GM12878 (cell line): ENCODE data around the gene PRM2. TPM values are rescaled to one million over a fixed set of nuclear protein-coding genes. Genes with fewer than 3 reads are reported as not detected.

ENCODE experiments used
- CHD1 ChIP-seq: IDR thresholded peaks from 2 replicates; pipeline ENCODE4 v1.6.1; 2012; ENCODE audit warnings: low read depth, low read length, improper control_type of control experiment
- CREM ChIP-seq: IDR thresholded peaks from 2 replicates; pipeline ENCODE4 v1.6.1; 2014; ENCODE audit warnings: antibody characterized with exemption, low read depth
- KLF5 ChIP-seq: fragments of 450-650 bp; IDR thresholded peaks from 2 replicates; pipeline ENCODE4 v1.6.1; 2014; ENCODE audit warnings: mild to moderate bottlenecking; ENCODE audit not compliant: partially characterized antibody
- NFIC ChIP-seq: IDR thresholded peaks from 2 replicates; pipeline ENCODE4 v1.6.1; 2012; ENCODE audit warnings: low read depth, mild to moderate bottlenecking, inconsistent platforms, low read length, moderate library complexity
- RELA ChIP-seq: fragments of 450-650 bp; IDR thresholded peaks from 2 replicates; pipeline ENCODE4 v1.8.0; 2014; ENCODE audit warnings: borderline replicate concordance; ENCODE audit not compliant: partially characterized antibody
- polyA plus RNA-seq, 11 experiments: library from polyadenylated mRNA; depleted of rRNA in 4 of 11; unstranded in 6 of 11; stranded (reverse) in 5 of 11; fragments of >200 nt; fragmentation: Nextera tagmentation in 4 of 11; fragmentation: Illumina TruSeq in 1 of 11; extraction: Ambion mirVana in 4 of 11; extraction: Trizol in 1 of 11; gene quantifications; 1 replicate in 1 of 11; 2 replicates in 10 of 11; pipeline versions ENCODE4 v1.2.1 to v1.2.3, GENCODE V29; 2011 to 2016; ENCODE audit warnings: inconsistent platforms in 2 of 11, missing spikeins in 2 of 11, low read depth in 1 of 11
- total RNA-seq, 4 experiments: library from RNA; depleted of rRNA in 3 of 4; stranded (reverse); fragments of >200 nt in 3 of 4; fragmentation: Illumina TruSeq in 1 of 4; extraction: Trizol in 1 of 4; gene quantifications; 2 replicates each; pipeline versions ENCODE4 v1.2.1 to v1.2.3, GENCODE V29; 2013 to 2021
- TF ChIP-seq, protein P1 (sequence below): fragments of 150-350 bp; IDR thresholded peaks from 2 replicates; pipeline ENCODE4 v1.6.1; 2016; ENCODE audit warnings: low read depth, low read length
- TF ChIP-seq, protein P2 (sequence below): fragments of 450-650 bp; IDR thresholded peaks from 2 replicates; pipeline ENCODE4 v1.6.1; 2017; ENCODE audit warnings: mild to moderate bottlenecking
- TF ChIP-seq, protein P3 (sequence below): fragments of 450-650 bp; formaldehyde crosslinking; IDR thresholded peaks from 2 replicates; pipeline ENCODE4 v1.5.0; 2022; ENCODE audit warnings: mild to moderate bottlenecking, missing genetic modification characterization

Gene PRM2
- total and polyA plus RNA-seq, 10 of the 15 experiments (the other 5 are each of a cell fraction or from before 2014, with no cell fraction given), result not detected

DNA sequence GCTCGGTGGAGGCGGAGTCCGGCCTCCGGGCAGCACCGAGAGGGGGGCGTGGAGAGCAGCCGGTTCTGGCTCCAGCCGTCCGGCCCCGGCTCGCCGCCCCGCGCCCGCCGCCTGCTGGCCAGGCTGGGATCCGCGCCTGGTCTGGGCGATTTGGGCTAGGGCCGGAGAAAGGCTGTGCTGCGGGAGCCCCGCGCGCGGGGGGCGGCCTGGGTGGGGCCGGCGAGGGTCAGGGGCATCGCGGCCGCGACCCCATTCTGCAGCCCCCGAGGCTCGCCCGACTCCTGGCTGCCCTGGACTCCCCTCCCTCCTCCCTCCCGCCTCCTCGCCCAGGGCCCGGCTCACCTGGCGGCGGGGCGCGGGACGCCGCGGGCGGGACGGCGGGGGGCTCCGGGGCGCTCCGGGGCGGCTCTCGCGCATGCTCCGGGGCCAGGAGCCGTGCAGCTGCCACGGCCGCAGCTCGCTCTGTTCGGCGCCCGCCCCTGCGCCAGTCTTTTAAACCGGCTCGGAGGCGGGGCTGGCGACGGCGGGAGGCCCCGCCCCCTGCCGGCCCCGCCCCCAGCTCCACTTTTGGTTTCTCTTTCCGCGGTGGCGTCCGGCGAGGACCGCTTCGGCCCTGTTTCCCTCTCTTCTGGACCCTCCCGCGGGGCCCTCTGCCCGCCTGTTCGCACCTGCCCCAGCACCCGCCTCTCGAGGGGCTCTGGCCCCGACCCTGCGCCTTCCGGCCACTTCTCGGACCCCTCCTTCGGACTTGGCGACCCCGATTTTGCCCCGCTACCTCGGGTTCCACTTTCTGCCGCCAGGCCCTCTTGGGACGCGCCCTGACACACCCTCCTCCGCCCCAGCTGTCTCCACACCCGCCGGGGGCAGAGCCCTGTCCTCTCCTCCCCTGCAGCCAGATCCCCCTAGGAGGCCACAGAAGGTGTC is 20.3 kb downstream of the PRM2 start, which contains the start of gene SOCS1 (continued):
- TF ChIP-seq KLF5, result peak; percentile 51
- TF ChIP-seq NFIC, result no peak
- peak; percentile 29; the same call in 1 of the 2 replicates for TF ChIP-seq CREM
- TF ChIP-seq, protein P1, sequence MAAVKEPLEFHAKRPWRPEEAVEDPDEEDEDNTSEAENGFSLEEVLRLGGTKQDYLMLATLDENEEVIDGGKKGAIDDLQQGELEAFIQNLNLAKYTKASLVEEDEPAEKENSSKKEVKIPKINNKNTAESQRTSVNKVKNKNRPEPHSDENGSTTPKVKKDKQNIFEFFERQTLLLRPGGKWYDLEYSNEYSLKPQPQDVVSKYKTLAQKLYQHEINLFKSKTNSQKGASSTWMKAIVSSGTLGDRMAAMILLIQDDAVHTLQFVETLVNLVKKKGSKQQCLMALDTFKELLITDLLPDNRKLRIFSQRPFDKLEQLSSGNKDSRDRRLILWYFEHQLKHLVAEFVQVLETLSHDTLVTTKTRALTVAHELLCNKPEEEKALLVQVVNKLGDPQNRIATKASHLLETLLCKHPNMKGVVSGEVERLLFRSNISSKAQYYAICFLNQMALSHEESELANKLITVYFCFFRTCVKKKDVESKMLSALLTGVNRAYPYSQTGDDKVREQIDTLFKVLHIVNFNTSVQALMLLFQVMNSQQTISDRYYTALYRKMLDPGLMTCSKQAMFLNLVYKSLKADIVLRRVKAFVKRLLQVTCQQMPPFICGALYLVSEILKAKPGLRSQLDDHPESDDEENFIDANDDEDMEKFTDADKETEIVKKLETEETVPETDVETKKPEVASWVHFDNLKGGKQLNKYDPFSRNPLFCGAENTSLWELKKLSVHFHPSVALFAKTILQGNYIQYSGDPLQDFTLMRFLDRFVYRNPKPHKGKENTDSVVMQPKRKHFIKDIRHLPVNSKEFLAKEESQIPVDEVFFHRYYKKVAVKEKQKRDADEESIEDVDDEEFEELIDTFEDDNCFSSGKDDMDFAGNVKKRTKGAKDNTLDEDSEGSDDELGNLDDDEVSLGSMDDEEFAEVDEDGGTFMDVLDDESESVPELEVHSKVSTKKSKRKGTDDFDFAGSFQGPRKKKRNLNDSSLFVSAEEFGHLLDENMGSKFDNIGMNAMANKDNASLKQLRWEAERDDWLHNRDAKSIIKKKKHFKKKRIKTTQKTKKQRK, result no peak
- TF ChIP-seq RELA, result peak; percentile 49
- TF ChIP-seq, protein P2, sequence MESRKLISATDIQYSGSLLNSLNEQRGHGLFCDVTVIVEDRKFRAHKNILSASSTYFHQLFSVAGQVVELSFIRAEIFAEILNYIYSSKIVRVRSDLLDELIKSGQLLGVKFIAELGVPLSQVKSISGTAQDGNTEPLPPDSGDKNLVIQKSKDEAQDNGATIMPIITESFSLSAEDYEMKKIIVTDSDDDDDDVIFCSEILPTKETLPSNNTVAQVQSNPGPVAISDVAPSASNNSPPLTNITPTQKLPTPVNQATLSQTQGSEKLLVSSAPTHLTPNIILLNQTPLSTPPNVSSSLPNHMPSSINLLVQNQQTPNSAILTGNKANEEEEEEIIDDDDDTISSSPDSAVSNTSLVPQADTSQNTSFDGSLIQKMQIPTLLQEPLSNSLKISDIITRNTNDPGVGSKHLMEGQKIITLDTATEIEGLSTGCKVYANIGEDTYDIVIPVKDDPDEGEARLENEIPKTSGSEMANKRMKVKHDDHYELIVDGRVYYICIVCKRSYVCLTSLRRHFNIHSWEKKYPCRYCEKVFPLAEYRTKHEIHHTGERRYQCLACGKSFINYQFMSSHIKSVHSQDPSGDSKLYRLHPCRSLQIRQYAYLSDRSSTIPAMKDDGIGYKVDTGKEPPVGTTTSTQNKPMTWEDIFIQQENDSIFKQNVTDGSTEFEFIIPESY, result no peak
- TF ChIP-seq CHD1, result peak; percentile 86; the same call in 1 of the 2 replicates
- TF ChIP-seq, protein P3, sequence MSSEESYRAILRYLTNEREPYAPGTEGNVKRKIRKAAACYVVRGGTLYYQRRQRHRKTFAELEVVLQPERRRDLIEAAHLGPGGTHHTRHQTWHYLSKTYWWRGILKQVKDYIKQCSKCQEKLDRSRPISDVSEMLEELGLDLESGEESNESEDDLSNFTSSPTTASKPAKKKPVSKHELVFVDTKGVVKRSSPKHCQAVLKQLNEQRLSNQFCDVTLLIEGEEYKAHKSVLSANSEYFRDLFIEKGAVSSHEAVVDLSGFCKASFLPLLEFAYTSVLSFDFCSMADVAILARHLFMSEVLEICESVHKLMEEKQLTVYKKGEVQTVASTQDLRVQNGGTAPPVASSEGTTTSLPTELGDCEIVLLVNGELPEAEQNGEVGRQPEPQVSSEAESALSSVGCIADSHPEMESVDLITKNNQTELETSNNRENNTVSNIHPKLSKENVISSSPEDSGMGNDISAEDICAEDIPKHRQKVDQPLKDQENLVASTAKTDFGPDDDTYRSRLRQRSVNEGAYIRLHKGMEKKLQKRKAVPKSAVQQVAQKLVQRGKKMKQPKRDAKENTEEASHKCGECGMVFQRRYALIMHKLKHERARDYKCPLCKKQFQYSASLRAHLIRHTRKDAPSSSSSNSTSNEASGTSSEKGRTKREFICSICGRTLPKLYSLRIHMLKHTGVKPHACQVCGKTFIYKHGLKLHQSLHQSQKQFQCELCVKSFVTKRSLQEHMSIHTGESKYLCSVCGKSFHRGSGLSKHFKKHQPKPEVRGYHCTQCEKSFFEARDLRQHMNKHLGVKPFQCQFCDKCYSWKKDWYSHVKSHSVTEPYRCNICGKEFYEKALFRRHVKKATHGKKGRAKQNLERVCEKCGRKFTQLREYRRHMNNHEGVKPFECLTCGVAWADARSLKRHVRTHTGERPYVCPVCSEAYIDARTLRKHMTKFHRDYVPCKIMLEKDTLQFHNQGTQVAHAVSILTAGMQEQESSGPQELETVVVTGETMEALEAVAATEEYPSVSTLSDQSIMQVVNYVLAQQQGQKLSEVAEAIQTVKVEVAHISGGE (CRISPR knock-in tag), result peak; percentile 51; the same call in 1 of the 2 replicates
- TF ChIP-seq, all 136 proteins: peak for 62
